NCI-H2171 (cell line): ENCODE results near the gene RRP8.

Experiments used
- DNase-seq: peaks from one replicate; lab custom pipeline; 2025; lab: John Stamatoyannopoulos, UW

RRP8 gene

DNA sequence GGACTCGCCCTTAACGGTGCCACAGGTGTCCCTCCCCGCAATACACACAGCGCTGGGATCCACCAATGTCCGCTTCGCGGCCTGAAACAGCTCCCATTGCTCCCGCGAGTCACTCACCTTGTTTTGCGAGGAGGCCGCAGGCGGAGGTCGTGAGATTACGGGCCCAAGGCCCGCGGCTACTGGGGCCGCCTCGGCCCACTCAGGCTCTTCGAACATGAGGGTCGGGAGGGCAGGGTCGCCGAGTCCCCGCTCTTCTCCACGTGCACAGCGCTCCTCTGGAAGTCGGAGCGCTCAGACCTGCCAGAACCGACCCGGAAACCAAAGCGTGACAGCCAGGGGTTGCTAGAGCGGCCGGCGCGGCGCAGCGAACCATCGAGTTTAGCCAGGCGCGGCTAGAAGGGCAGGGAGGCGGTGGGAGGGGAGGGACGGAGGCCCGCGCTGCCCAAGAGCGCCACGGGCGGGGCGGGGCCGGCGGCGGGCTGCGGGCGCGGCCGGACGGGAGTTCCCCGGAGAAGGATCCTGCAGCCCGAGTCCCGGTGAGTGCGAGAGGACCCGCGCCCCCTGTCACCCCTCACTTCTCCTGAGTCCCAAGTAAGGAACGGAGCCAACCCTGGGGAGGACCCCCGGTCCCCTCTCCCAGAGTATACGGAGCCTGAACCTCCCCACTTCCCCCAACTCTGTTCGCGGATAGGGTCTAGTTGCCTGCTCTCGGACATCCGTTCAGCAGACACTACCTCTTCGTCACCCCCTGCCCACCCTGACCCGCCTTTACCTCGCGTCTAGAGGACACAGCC, at the start of gene RRP8, which contains the start of gene ILK:
RRP8 (minus strand) TSS at position 330 of the 794 bp plus-strand sequence; CDS start at position 216, 114 bp downstream.
ILK (plus strand) TSS at position 488 of the 794 bp plus-strand sequence. CDS start 498 bp downstream, outside the sequence.
- peak; percentile 46 for DNase-seq

DNA sequence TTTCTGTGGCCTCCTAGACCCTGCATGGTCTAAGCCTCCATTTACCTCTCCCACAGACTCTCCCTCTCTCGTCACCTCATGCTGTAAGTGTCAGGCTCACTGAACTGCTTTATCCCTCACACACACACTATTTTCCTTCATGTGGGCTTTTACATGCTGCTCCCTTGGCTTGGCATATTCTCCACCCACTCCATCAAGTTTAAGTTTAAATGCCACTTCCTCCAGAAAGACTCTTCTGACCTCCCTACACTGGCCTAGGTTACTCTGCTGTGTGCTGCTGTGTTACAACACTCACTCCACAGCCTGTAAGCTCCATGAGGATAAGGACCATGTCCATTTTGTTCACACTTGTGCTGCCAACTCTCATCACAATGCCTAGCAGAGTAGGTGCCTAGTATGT, 49.7 kb upstream of the RRP8 start:
- no peak for DNase-seq

DNA sequence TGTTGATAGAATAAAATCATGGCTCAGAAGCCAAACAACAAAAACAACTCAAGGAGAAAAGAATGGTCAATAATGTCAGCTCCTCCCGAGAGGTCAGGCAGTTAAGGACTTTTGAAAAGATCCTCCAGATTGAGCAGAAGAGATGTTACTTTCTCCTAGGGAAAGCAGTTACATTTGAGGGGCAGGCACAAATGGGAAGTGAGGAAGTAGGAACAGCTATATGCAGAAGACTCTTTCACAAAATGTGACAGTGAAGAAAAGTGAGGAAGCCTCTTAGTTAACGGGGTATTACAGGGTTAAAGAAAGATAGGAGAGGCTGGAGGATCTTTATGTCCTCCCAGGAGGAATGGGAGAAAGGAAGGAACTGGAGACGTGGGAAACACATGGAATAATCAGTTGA, 48.8 kb upstream of the RRP8 start:
- DNase-seq, result no peak

DNA sequence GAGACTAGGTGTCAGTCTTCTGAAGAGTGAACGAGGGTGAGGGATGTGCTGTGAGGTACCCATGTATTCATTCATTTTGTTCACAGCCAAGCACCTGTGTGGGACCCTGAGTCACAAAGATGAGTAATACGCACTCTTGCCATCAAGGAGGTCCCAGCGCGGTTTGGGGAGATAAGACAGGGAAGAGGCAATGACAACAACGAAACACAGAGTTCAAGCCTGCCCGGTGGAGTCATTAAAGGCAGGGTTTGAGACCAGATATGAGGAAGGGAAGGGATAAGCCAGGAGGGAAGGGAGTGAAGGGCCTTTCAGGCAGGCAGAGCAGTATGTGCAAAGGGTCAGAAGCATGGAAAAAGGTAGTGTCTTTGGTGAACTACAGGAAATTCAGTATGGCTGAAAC, 47.6 kb upstream of the RRP8 start:
- no peak for DNase-seq

DNA sequence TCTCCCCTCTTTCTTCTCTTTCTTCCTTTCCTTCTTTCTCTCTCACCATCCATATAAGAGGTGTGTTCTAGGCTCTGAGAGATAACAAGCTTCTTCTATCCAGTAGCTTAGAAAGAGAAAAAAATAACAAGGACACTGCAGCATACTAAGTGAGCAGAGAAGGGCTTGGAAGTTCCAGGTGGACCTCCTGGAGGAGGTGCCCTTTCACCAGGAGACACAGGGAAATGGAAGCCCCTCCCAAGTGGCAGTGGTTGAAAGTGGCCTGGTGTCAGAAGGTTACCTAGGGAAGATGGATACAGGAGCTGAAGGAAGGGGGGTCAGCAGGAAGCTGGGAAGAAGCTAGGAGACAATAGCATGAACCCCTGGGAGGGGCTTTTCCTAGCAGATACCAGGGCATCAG, 46.7 kb upstream of the RRP8 start:
- no peak for DNase-seq

DNA sequence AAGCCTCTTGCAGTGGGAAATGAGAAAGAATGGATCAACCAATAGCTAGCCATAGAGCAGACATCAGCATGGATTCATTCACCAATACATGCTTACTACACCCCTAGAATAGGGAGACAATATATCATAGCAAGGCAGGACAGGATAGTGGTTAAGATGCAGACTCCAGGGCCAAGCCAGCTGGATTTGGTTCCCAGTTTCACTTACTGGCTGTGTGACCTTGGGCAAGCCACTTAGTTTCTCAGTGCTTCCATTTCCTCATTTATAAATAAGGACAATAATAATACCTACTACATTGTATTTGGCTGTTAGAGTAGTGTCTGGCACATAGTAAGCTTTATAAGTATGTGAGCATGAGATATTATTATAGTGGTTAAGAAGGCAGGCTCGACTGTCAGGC, 45.1 kb upstream of the RRP8 start:
- DNase-seq, result no peak

DNA sequence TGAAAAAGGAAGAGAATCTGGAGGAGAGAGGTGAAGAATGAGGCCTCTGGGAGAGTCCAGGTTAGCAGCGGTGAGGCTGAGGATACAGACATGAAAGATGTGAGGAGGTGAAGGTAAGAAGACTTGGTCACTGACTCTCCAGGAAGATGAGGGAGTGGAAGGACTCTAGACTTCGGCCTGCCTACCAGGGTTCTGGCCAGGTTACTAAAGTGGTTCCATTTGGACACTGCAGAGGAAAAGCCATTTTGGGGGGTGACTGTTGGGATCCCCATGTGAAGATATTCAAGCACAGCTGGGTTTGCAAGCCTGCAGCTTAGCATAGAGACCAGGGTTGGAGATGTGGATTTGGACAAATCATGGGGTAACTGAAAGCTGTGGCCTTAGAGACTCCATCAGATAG, 44.4 kb upstream of the RRP8 start:
- no peak for DNase-seq

DNA sequence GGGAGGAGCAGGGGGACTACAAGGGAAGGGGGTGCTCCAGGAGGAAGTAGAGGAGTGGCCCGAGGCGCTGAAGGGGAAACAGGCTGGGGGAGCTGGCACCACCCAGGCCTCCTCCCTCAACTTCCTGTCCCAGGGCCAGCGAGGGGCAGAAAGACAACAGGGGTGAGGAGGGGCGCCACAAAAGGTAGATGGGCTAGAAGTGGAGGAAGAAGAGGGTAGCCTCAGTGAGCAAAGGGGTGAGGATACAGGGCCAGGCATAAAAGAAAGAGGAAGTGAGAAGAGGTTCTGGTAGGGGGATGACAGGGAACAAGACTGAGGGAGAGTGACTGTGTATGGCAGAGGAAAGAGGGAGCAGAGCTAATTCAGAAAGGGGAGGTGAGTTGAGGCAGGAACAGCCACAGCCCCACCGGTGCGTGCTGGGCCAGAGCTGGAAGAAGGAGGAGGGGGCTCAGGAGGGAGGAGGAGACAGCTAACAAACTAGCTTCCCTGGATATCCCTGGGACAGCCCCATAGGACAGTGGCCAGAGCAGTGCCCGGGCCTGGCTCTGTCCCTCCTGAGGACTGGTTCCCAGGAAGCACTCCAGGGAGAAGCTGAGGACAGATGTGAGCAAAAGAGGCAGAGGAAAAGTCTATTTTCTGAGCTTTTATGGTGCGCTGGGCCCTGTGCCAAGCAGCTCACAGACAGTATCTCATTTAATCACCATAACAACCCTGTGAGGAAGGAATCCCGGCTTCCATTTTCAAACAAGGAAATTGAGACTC, 43.7 kb upstream of the RRP8 start:
- DNase-seq, result no peak

DNA sequence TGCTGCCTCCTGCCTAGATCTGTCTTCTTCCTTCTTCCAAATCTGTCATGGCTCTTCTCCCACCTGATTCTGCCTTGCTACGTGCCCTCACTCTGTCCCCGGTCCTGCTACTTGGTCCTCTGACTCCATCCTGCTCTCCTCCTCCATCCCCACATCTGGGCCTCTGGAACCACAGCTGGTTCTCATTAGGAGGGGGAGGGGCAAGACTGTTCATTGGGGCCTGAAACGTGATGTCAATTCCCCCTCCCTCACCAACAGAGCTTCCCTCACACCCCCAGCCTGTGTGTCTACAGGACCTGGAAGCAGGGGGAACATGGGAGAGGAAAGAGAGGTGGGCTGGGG, 43.1 kb upstream of the RRP8 start:
- DNase-seq, result no peak

DNA sequence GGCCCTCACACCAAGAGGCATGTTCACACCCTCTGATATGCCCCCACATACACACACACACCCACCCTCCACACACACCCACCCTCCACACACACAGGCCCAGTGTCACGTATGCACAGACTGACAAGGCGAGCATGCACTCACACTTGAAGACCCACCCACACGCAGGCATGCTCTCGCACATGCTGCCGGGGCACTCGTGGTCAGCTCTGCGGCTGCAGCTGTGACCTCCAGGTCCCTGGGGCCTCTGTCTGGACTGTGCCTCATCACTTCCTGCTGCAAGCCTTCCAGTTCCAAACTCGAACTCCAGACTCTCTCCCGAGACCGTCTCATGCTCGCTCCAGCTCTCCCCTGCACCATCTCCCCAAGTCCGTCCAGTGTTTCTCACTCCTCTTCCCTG, 42.7 kb upstream of the RRP8 start:
- DNase-seq, result no peak

DNA sequence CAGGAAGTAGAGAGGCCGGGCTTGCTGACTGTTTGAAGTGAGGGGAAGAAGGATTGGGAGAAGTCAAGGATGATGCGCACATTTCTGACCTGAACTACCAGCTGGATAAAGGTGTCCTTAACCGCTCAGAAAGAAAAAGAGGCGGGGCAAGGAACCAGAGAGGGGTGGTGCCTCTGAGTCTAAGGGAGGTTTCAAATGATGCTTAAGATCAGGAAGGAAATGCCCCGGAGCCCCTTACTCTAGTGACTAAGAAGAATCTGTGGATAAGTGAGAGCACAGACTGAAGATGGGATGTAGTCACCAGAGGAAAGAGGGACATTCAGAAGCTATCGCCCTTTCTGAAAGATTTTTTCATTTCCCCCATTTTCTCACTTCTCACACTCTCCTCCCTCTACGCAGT, 39.5 kb upstream of the RRP8 start:
- DNase-seq, result no peak

DNA sequence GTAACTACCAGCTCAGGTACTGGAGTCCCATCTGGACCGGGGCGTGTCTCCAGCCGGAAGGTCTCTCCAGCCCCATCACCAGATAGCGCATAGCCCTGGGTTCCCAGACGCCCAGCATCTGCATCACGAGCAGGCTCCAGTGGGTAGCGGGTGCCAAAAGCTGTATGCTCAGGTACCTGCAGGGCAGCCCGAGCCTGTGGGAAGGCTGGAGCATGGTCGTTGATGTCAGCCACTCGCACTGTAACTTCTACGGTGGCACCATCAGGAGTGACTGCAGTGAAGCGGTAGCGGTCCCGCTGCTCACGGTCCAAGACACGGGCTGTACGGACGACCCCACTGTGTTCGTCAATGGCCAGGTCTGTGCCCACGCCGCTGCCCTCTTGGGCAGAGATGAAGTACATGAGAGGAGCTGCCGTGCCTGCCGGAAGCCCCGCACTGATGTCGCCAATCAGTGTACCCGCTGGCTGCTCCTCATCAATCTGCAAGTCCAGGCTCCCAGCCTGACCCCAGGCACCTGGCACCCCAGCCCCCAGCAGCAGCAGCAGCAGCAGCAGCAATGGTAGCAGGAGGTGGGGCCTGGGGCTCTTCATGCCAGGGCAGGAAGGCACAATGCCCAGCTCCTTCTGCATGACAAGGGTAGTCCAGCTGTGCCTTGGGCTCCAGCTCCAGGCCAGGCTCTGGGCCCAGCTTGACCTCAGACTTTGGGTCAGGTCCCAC, 37.7 kb upstream of the RRP8 start:
- DNase-seq, result no peak

DNA sequence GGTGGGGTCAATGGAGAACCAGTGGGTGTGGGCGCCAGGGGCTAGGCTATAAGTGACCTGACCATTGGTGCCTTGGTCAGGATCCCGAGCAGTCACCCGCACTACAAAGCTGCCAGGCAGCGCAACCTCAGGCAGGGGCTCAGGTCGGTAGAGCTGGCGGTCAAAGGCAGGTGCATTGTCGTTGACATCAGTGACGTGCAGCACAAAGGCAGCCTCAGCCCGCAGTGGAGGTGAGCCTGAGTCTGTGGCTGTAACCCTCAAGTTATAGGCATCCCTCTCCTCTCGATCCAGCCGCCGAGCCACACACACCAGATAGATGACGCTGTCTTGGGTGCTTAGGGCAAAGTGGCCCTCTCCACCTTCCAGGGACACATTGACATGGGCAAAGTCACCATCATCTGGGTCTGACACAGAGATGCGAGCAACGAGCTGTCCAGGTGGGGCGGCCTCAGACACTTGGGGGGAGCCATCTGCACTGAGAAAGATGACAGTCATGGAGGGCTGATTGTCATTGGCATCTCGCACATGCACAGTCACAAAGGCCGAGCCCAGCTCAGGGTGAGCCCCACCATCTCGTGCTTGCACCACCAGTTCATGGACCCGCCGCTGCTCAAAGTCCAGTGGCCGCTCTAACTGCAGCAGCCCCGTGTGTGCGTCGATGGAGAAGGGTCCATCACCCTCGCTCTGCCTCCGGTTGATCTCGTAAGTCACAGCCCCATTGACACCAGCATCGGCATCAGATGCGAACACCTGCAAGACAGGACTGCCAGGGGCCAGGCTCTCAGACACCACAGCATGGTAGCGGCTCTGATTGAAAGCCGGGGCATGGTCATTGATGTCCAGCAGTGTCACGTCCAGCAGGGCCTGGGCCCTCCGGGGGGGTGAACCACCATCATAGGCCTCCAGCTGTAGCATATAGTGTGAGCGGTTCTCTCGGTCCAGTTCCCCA, 36.9 kb upstream of the RRP8 start:
- no peak for DNase-seq

DNA sequence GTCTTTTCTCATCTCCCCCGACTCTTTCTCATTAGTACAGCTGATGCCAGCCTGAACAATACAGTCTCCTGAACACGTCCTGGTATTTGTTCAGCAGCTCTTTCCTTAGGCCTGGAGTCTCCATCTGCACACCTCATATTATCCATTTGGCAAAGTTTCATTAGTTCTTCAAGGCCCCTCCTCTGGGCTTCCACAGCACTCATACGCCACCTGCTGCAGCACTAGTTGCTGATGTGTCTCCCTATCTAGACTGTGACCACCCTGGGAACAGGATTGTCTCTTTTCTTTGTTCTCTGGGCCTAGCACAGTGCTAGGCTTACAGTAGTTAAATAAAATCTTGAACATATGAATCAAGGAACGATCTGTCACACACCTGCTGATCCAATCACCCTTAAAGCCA, 35.0 kb upstream of the RRP8 start:
- no peak for DNase-seq

DNA sequence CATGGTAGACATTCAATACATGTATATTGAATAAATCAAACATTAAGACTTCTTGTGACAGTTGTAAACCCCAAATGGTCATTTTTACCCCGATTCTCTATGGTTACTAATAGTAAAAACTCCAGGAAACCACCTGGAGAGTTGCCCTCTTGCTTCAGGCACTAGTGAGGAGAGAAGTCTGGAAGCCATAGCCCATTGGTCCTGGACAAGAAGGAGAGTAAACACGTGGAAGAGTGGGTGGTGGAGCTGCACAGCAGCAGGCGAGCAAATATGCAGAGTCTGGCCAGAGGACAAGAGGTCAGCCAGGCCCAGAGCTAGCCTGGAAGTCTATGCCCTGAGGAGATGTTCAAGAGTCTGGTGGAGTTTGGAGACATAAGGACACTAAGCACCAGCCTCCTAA, 34.5 kb upstream of the RRP8 start:
- DNase-seq, result no peak

DNA sequence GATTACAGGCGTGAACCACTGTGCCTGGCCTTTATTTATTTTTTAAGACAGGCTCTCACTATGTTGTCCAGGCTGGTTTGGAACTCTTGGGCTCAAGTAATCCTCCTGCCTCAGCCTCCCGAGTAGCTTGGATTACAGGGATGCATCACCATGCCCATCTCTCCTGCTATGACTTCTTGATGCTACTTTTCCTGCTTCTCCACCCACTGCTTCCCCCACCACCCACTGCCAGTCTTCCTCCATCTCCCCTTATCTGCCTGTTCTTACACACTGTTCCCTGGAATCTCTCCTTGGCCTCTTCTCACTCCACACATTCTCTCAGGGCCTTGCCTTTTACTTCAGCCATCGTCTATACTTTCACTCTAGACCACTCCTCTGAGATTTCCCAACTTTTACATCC, 33.1 kb upstream of the RRP8 start:
- no peak for DNase-seq

DNA sequence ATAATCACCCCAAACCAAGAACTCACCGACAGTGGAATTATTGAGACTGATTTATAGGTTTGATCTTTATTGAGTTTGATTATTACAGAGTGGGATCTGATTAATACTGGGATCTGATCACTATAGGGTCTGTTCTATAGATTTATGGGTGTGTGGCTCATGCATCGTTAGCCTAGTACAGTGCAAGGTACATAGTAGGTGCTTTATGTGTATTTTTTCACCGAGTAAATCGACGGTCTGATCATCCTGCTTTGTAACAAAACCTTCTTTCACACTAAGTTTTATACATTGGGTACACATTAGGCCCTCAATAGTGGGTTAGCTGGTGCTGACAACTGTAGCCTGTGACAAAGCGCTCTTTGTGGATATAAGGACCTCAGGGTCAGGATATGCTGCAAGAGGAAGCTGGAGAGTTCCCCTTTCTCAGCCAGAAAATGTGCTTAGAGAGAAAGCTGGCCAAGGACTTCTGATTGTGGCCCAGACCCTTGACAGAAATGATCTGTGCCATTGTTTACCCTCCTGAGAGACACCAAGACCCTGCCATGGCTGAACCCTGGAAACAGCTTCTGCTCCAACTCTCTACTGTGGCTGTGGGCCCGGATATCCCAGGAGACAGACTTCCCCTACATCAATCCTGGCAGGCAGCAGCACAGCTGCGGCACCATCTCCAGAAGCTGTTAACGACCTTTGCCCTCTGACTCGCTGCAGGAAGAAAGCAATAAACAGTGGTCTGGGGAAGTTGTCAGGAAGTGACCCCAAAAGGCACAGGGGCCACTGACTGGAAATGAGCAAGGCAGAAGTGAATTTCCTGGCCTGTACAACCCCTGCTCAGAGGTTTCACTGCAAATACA, 31.9 kb upstream of the RRP8 start:
- no peak for DNase-seq

DNA sequence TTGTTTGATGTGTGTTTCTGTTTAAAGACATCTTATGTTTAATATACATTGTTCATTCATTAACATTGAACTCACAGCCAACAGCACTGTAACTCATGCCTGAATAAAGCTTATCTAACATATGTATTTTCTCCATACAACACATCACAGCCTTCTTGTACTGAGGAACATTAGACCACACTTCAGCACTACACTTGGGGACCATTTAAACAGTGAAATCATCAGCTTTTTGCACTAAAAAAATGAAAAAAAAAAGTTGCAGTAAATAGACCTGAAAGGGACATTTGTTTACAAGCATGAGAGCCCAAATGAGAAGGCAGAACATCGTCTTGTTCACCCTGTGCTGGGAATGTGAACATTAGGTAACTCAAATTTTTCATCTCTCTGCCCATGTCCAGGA, 31.1 kb upstream of the RRP8 start:
- no peak for DNase-seq

DNA sequence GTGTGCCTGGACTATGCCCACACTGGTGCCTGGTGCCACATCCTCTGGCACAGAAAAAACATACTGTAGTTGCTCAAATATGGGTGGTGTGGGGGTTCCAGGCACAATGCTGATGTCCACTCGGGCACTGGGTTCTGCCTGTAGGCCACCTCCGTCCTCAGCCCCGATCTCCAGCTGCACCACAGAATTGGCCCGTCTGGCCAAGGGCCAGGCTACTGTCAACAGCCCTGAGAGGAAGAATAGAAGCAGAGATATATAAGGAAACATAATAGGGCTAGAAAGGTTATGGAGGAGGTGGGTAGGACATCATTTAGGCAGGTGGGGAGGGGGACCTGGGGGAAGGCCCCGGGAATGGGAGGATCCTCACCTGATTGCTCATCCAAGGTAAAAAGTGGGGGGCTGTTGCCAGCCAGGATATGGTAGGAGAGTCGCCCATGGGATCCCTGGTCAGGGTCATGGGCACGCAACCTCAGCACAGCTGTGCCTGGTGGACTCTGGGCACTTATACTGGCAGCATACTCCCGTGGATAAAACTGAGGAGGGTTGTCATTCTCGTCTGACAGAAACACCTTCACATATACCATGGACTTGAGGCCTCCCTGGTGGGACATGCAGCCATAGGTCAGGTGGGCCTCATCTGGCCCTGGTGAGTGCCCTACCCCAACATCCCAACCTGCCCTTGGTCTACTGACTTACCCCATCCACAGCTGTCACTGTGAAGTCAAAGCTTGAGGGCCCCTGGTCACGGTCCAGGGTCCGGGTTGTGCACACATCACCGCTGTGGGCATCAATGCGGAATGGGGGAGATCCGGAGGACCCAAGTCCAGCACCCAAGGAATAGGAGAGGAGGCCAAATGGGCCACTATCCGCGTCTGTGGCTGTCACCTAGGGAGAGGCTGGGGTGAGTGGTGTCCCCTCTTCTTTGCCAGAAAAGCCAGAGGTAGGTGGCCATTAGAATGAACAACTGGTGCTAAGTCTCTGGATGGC, 30.3 kb upstream of the RRP8 start:
- no peak for DNase-seq
